ENCODE results near the gene ARID3C.

The ARID3C gene

DNA sequence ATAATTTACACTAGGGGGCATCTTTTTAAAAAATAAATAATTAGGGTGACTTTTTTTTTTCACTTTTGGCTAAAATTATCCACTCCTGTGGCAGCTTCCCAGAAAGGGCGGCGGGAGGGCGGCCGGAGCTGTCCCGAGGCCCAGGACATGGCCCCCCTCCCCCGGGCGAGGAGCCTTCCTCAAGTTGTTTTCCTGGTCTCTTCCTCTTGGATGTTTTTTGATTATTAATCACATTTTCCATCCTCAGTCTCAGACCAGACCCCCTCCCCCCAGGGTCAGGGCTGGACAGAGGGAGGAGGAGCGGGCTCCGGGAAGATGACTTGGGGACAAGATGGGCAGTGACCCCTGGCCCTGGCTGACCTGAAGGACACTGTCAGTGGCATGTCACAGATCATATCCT, 34.7 kb downstream of the ARID3C start:
- DNase-seq (ENCODE audit: low read depth), result no peak

DNA sequence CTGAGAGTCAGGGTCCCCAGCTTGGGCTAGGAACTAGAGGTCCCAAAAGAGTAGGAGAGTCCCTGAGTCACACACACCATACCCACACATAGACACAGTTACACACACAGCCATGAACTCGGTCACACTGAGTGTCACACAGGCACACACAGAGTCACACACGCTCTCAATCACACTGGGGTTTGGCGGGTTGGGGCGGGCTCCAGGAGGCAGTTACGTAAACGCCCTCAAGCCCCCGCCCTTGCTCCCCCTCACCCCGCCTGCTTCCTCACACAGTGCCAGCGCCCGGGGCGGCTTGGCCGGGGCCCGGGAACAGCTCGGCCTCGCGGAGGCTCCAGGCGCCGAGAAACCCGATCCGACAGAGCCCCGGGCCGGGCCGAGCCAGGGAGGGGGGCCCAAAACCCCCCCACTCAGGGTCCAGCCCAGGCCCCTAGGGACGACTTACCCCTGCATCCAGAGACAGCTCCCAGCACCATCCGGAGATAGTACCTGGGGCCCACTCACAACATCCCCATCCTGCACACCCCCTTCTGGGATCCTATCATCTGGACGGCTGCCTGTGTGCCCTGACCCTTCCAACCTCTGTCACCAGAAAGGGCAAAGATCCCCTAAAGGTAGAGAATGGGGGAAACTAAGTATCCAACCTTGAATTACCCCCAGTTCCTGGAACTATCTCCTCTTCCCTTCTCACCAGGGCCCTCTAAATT, 35.8 kb downstream of the ARID3C start:
- DNase-seq (ENCODE audit: low read depth), result no peak

GRCh38 chr9:34591917-34592866, 36.7 kb downstream of the ARID3C start:
- DNase-seq (ENCODE audit: low read depth), result no peak

DNA sequence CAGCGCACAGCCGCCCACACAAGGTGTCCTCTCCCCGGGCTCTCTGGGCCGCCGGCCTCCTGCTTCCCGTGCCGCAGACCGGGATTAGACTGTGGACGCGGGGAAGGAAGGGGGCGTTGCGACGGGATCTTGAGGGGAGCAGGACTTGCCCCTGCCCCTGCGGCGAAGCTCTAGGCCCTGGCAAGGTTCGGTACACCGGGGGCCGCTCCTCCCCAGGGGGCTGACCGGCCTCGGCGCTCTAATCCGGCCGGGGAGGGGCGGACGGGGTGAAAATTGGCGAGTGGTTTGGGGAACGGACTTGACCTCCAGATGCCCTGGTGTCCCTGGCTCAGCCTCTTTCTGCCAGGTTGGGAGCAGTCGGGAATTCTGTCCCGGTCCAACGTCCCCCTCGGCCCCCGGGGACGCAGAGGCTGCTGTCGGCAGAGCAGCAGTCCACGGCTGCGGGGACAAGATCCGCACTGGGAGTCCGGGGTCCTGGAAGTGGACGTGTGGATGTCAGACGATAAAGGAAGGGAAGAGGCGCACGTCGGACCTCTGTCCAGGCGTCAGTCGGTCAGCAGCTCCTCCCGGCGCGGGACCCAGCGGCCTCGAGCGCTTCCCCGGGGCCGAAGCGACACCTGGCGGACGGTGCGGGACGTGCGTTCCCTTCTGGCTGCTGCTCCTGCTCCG, 37.5 kb downstream of the ARID3C start:
- peak; percentile 54 for DNase-seq (ENCODE audit: low read depth)

- no peak for DNase-seq (ENCODE audit: low read depth)
Measured at GRCh38 chr9:34590381-34591247, 38.3 kb downstream of the ARID3C start.

DNA sequence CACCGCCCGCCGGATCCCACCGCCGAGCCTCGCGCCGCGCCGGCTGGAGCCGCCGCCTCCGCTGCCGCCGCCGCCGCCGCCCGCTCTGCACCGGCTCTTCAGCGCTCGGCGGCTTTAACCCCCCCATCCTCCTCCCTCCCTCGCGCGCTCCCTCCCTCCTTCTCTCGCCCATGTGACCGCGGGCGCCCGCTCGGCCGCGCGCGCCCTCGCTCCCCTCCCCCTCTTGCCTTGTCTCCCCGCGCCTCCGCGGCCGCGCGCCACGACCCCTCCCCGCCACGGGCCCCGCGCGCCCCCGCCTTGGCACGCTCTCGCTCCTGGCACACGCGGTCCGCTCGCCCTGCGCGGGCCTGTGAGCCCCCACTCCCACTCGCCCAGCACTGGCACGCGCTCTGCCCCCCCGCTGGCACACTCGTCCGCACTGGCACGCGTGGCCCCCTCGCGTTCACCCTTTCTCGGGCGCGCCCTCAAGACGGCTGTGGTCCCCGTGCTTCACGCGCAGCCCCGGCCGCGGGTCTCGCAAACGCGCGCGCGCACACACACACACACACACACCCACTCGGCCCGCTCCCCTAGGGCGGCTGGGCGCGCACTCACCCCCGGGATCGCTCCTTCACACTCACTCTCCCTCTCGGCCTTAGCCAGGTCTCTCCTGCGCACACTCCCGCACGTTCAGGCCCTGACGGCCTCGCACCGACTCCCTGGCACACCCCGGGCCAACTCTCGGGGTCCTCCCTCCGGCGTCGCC, 39.1 kb downstream of the ARID3C start, which contains the start of gene CNTFR:
Gene CNTFR (minus strand): TSS at position 89 of the 745 bp plus-strand sequence. CDS start 20,743 bp downstream, outside the sequence.
- DNase-seq (ENCODE audit: low read depth), result no peak

- DNase-seq (ENCODE audit: low read depth), result no peak
Measured at GRCh38 chr9:34588671-34589635, 39.9 kb downstream of the ARID3C start.

DNA sequence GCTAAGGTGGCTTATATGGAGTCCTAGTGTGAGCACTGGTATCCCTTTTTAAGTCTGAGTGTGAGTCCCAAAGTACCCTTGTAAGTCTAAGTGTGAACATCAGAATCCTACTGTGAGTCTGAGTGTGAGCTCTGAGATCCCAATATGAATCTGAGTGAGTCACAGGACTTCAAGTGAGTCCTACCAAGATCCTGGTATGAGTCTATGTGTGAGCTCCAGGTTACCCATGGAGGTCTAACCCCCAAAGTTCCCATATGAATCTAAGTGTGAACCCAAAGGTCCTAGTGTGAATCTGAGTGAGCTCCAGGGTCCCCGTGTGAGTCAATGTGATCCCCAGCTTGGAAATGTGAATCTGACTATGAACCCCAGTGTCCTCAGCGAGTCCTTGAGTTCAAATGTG, 41.6 kb downstream of the ARID3C start:
- no peak for DNase-seq (ENCODE audit: low read depth)

DNA sequence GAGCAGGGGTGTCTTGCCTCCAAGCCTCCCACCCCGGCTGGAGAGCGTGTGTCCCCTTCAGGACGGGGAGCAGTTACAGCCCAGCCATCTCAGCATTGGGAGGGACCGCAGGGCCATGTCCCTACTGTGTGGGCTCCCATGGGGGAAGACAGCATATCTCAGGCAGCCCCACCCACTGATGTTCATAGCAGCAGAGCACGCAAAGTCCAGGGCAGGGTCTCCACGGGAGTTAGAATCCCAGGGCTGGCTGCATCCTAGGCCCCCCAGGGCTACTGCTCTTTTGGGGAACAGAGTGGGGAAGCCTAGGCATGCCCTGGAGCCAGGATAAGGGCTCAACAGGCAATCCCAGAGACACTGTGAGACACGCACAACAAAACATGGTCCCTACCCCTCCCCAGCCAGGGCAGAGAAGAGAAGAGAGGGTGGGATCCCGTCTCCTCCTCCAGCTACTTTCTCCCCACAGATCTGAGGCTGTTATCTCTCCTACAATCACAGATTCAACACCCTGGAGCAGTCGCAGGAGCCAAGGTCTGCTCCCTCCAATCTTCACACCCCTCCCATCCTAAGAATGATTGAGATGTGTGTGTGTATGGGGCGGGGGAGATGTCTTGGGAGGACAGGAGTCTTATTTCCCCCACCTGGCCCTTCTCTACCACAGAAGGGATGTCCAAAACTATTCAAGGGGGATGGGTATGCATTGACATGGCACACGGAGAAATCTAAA, 42.8 kb downstream of the ARID3C start:
- no peak for DNase-seq (ENCODE audit: low read depth)

DNA sequence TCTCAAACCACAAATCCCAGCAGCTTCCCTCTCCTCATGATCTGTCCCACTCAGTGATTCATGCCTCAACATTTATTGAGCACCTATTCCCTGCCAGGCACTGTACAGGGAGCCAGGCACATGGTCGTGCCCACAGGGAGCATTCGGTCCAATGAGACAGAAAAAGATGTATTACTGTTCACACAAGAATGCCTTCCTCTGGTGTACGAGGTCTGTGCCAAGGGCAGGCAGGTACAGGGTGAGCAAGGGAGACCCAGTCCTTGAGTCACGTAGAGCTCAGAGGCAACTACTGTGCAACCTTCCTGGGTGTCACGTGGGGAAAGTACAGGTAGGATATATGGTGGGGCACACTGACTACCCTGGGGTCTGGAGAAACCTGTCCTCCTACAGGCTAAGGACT, 43.9 kb downstream of the ARID3C start:
- no peak for DNase-seq (ENCODE audit: low read depth)

GRCh38 chr9:34582787-34583186, 46.1 kb downstream of the ARID3C start:
- DNase-seq (ENCODE audit: low read depth), result no peak

DNA sequence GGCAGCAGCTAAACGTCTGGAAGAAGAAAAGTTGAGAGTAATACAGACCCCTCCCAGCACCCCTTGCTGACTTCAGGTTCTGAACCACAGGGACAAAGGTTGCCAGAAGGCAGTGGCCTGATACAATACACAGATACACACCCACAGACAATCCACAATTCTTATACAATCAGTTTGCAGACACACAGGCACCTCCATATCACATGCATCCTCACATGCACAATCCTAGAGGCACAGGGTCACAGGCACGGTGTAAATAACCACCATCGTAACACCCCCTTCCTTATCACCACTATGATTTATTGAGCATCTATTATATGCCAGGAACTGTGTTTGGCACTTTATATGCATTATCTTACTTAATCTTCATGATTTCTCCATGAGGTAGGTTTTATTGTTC, 47.5 kb downstream of the ARID3C start:
- no peak for DNase-seq (ENCODE audit: low read depth)

GRCh38 chr9:34580358-34580757, 48.5 kb downstream of the ARID3C start:
- DNase-seq (ENCODE audit: low read depth), result no peak

DNA sequence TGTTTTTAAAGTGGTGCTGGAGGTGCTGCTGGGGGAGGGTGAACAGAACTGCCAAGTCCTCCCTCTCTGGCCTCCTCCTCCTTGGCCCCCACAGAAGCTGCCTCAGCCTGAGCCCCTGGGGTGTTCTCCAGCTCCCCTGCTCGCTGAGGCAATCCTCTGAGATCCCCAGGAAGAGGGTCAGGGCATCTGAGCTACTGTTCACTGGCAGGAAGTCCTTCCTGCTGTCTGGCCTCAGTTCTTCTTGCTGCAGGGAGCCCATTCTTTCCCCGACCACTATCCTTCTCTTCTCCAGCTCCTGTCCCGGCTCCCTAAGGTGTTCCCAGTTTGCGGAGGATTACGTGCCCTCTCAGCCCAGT, 49.1 kb downstream of the ARID3C start:
- no peak for DNase-seq (ENCODE audit: low read depth)

DNA sequence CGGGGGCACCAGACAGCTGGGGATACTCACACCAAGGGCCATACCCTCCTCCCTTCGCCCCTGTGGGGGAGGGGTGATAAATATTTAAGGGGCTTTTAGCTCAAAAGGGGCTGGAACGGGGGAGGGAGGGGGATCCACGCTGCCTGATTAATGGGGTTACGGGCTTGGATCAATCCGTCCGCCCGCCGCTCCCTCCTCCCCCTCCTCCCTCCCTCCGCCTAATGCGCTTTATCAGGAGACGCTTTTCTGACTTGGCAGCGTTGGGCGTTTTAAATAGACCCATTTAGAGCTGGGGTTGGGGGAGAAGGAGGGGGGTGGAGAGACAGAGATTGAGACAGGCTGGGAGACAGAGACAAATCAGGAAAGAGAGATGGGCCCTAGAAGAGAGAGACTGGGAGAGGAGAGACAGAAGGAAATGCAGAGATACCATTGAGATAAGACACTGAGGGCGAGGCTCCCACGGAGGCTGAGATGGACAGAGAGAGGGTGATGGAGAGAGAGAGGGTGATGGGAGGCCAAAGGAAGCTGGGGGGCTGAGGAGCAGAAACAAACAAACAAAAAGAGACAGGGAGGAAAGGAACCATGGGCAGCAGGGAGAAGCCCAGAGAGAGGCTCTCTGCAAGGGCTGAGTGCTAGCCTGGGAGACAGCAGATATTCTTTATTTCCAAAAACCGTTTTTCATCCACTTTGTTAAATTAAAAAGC, 49.6 kb downstream of the ARID3C start:
- no peak for DNase-seq (ENCODE audit: low read depth)

DNA sequence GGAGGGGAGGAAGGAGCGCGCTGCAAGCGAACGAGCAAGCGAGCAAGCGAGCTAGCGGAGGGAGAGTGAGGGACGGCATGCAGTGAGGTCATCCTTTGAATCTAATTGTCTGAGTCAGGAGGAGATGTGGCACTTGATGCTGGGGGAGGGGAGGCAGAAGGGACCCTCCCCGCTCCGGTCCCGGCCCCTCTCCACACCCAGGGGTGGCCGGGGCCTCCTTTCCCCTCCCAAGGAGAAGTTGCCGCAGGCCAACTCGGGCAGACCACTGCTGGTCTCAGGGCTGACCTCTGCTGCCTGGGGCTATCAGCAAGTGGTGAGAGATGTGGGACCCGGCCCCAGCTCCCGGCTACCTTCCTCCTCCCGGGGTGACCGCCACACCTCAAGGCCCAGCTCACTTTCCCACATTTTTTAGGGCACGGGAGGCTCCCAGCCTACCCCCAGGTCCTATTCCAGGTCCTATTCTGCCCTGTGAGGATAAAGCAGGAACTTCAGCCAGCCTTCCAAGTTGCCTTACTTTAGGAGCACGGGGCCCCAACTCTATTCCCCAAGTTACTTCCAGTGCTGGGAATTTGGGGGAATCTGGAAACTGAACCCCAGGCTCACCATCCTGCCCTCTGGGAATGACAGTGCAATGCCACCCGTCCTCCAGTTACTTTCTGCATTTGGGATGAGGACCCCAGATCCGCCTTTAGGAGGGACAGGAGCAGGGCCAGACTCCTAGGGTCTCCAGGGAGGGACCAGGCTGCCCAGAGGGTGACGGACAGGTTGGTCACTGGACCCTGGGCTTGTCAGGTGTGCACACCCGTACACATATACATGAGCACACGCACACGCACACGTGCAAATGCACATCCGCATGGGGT, 50.4 kb downstream of the ARID3C start:
- peak; percentile 62 for DNase-seq (ENCODE audit: low read depth)

Measured in amniotic epithelial cell (primary cell).